Activated CD8-positive, alpha-beta memory T cell treated with anti-CD3 and anti-CD28 coated beads, Interleukin-2, amount 10 ng/mL, durations not matched to agents 7 days and 5 days (primary cell): ENCODE results near the gene DNAAF9. TPM values are rescaled to one million over a fixed set of nuclear protein-coding genes. Genes with fewer than 3 reads are reported as not detected.

Source experiments
- ATAC-seq: fragments of 150-1000 bp; cut with Tn5 transposase; one replicate; pipeline ENCODE4 v1.10.0; 2021; ENCODE audit warnings: moderate library complexity
- CTCF ChIA-PET: fragments of 350-600 bp; sonication (Branson Sonifier 250); formaldehyde crosslinking; loops from one replicate; lab custom pipeline; 2021; ENCODE audit warnings: antibody characterized with exemption; lab: Charles Lee
- DNase-seq: peaks from one replicate; pipeline ENCODE4 v3.0.0-alpha.2; 2020
- H3K27ac Mint-ChIP-seq: one replicate; pipeline ENCODE4 v1.8.0; 2021; ENCODE audit warnings: mild to moderate bottlenecking, mixed read lengths
- H3K27me3 Mint-ChIP-seq: one replicate; pipeline ENCODE4 v1.8.0; 2021; ENCODE audit warnings: mixed read lengths
- H3K36me3 Mint-ChIP-seq: one replicate; pipeline ENCODE4 v1.8.0; 2021; ENCODE audit warnings: mild to moderate bottlenecking, mixed read lengths
- H3K4me1 Mint-ChIP-seq: one replicate; pipeline ENCODE4 v1.8.0; 2021; ENCODE audit warnings: mixed read lengths
- H3K4me3 Mint-ChIP-seq: one replicate; pipeline ENCODE4 v1.8.0; 2021; ENCODE audit warnings: mild to moderate bottlenecking, moderate library complexity, mixed read lengths
- H3K9me3 Mint-ChIP-seq: one replicate; pipeline ENCODE4 v1.8.0; 2022; ENCODE audit warnings: low read depth, mixed read lengths
- total RNA-seq, 2 experiments: library from RNA; stranded (reverse); gene quantifications; one replicate each; pipeline ENCODE4 v1.2.3, GENCODE V29; 2021

Gene DNAAF9
- total RNA-seq: 1 to 10 TPM; 4.4 to 5.2 TPM

GRCh38 chr20:3407040-3407770 lies at the start of gene DNAAF9:
Gene DNAAF9 (minus strand): TSS chr20:3407669. CDS start chr20:3407557, 112 bp downstream.
- peak within 1 kb of the TSS; percentile 84 for H3K4me3 Mint-ChIP-seq
- H3K4me1 Mint-ChIP-seq: peaks cover 33% of the 10 kb centered on the region
- H3K9me3 Mint-ChIP-seq: no peaks in the 10 kb centered on the region
- DNase-seq (peak; percentile 73), ATAC-seq (peak; percentile 67)
- no peaks in the 10 kb centered on the region for H3K36me3 Mint-ChIP-seq
- CTCF ChIA-PET: interaction anchor here (1.0 to 4.3 kb wide), 3 partner anchors 13 to 64 kb away, joined by 3 to 38 read pairs (median 5); partner anchors contain the start of gene ATRN
- H3K27ac Mint-ChIP-seq: peak within 1 kb of the TSS; percentile 90
- peaks cover 5% of the 10 kb centered on the region for H3K27me3 Mint-ChIP-seq

GRCh38 chr20:3456648-3457047 lies 49.2 kb upstream of the DNAAF9 start:
- Mint-ChIP-seq H3K36me3 (no peaks in the 10 kb centered on the region), H3K27me3 (peaks cover 18% of the 10 kb centered on the region), H3K4me1 (no peaks in the 10 kb centered on the region), H3K27ac (no peak overlapping the region), H3K4me3 (no peak overlapping the region), H3K9me3 (no peaks in the 10 kb centered on the region)
- no peak for ATAC-seq
- CTCF ChIA-PET: no interaction called here
- DNase-seq: no peak

- no peaks in the 10 kb centered on the region for H3K36me3 Mint-ChIP-seq
- no peaks in the 10 kb centered on the region for H3K4me1 Mint-ChIP-seq
- no peak overlapping the region for H3K27ac Mint-ChIP-seq
- no peak for DNase-seq
- CTCF ChIA-PET: no interaction called here
- H3K27me3 Mint-ChIP-seq: peaks cover 24% of the 10 kb centered on the region
- no peak overlapping the region for H3K4me3 Mint-ChIP-seq
- no peaks in the 10 kb centered on the region for H3K9me3 Mint-ChIP-seq
- no peak for ATAC-seq
These were observed 47.4 kb upstream of the DNAAF9 start for GRCh38 chr20:3454831-3455230.

- no peaks in the 10 kb centered on the region for H3K9me3 Mint-ChIP-seq
- peaks cover 19% of the 10 kb centered on the region for H3K27me3 Mint-ChIP-seq
- H3K4me1 Mint-ChIP-seq: no peaks in the 10 kb centered on the region
- DNase-seq (no peak), ATAC-seq (no peak)
- no peak overlapping the region for H3K27ac Mint-ChIP-seq
- no peak overlapping the region for H3K4me3 Mint-ChIP-seq
- CTCF ChIA-PET: no interaction called here
- no peaks in the 10 kb centered on the region for H3K36me3 Mint-ChIP-seq
These were observed 45.2 kb upstream of the DNAAF9 start for GRCh38 chr20:3452690-3453089.

- Mint-ChIP-seq H3K9me3 (no peaks in the 10 kb centered on the region), H3K27ac (no peak overlapping the region), H3K4me1 (no peaks in the 10 kb centered on the region), H3K27me3 (peaks cover 25% of the 10 kb centered on the region), H3K4me3 (no peak overlapping the region), H3K36me3 (no peaks in the 10 kb centered on the region)
- CTCF ChIA-PET: interaction anchor here (0.8 kb wide), 1 partner anchor 15 kb away, joined by 3 read pairs; no protein-coding TSS in a partner anchor
- DNase-seq (no peak), ATAC-seq (no peak)
These were observed 44.7 kb upstream of the DNAAF9 start for GRCh38 chr20:3452136-3452535.

GRCh38 chr20:3449319-3449718 lies 41.9 kb upstream of the DNAAF9 start:
- Mint-ChIP-seq H3K36me3 (no peaks in the 10 kb centered on the region), H3K4me3 (no peak overlapping the region), H3K9me3 (no peaks in the 10 kb centered on the region), H3K4me1 (no peaks in the 10 kb centered on the region), H3K27ac (no peak overlapping the region), H3K27me3 (peaks cover 33% of the 10 kb centered on the region)
- no peak for DNase-seq
- no peak for ATAC-seq
- CTCF ChIA-PET: no interaction called here

- Mint-ChIP-seq H3K4me3 (no peak overlapping the region), H3K36me3 (no peaks in the 10 kb centered on the region), H3K27me3 (peaks cover 24% of the 10 kb centered on the region), H3K27ac (no peak overlapping the region), H3K4me1 (no peaks in the 10 kb centered on the region), H3K9me3 (no peaks in the 10 kb centered on the region)
- DNase-seq (no peak), ATAC-seq (no peak)
- CTCF ChIA-PET: no interaction called here
These were observed 39.9 kb upstream of the DNAAF9 start for GRCh38 chr20:3447321-3447720.

GRCh38 chr20:3446779-3447178 lies 39.3 kb upstream of the DNAAF9 start:
- Mint-ChIP-seq H3K27me3 (peaks cover 24% of the 10 kb centered on the region), H3K27ac (no peak overlapping the region), H3K36me3 (no peaks in the 10 kb centered on the region), H3K4me3 (no peak overlapping the region), H3K9me3 (no peaks in the 10 kb centered on the region), H3K4me1 (no peaks in the 10 kb centered on the region)
- CTCF ChIA-PET: no interaction called here
- ATAC-seq (no peak), DNase-seq (no peak)

GRCh38 chr20:3436864-3437574 lies 29.6 kb upstream of the DNAAF9 start:
- CTCF ChIA-PET: interaction anchor here (1.0 kb wide), 1 partner anchor 15 kb away, joined by 3 read pairs; no protein-coding TSS in a partner anchor
- Mint-ChIP-seq H3K4me1 (no peaks in the 10 kb centered on the region), H3K4me3 (no peak overlapping the region), H3K27me3 (peaks cover 10% of the 10 kb centered on the region), H3K9me3 (no peaks in the 10 kb centered on the region), H3K27ac (no peak overlapping the region), H3K36me3 (no peaks in the 10 kb centered on the region)
- ATAC-seq (no peak), DNase-seq (no peak)

GRCh38 chr20:3434232-3434631 lies 26.8 kb upstream of the DNAAF9 start:
- H3K9me3 Mint-ChIP-seq: no peaks in the 10 kb centered on the region
- H3K36me3 Mint-ChIP-seq: no peaks in the 10 kb centered on the region
- no peak overlapping the region for H3K4me3 Mint-ChIP-seq
- H3K27me3 Mint-ChIP-seq: peaks cover 13% of the 10 kb centered on the region
- no peak for DNase-seq
- no peaks in the 10 kb centered on the region for H3K4me1 Mint-ChIP-seq
- no peak overlapping the region for H3K27ac Mint-ChIP-seq
- no peak for ATAC-seq
- CTCF ChIA-PET: interaction anchor here (1.2 kb wide), 1 partner anchor 28 kb away, joined by 3 read pairs; no protein-coding TSS in a partner anchor

- Mint-ChIP-seq H3K27me3 (peaks cover 8% of the 10 kb centered on the region), H3K4me3 (no peak overlapping the region), H3K9me3 (no peaks in the 10 kb centered on the region), H3K27ac (no peak overlapping the region), H3K4me1 (no peaks in the 10 kb centered on the region), H3K36me3 (no peaks in the 10 kb centered on the region)
- DNase-seq: no peak
- ATAC-seq: no peak
- CTCF ChIA-PET: no interaction called here
These were observed 26.3 kb upstream of the DNAAF9 start for GRCh38 chr20:3433744-3434143.

GRCh38 chr20:3432844-3433243 lies 25.4 kb upstream of the DNAAF9 start:
- CTCF ChIA-PET: no interaction called here
- Mint-ChIP-seq H3K36me3 (no peaks in the 10 kb centered on the region), H3K4me1 (no peaks in the 10 kb centered on the region), H3K27me3 (peaks cover 7% of the 10 kb centered on the region), H3K9me3 (no peaks in the 10 kb centered on the region), H3K27ac (no peak overlapping the region), H3K4me3 (no peak overlapping the region)
- DNase-seq (no peak), ATAC-seq (no peak)

GRCh38 chr20:3431109-3431508 lies 23.6 kb upstream of the DNAAF9 start:
- ATAC-seq (no peak), DNase-seq (no peak)
- Mint-ChIP-seq H3K27me3 (peaks cover 7% of the 10 kb centered on the region), H3K27ac (no peak overlapping the region), H3K4me3 (no peak overlapping the region), H3K4me1 (peaks cover 2% of the 10 kb centered on the region), H3K36me3 (no peaks in the 10 kb centered on the region), H3K9me3 (no peaks in the 10 kb centered on the region)
- CTCF ChIA-PET: no interaction called here
